Tibial nerve (tissue), 4 donors: ENCODE measurements around the gene SELENON. TPM values are rescaled to one million over a fixed set of nuclear protein-coding genes. Genes with fewer than 3 reads are reported as not detected.

Experiments
- DNase-seq, 2 donors: peaks; one replicate each; pipeline ENCODE4 v3.0.0-alpha.2; 2019; ENCODE audit warnings: low spot score in 2 of 2
- H3K27ac ChIP-seq, 4 donors: fragments of 200-600 bp; sonication (generic) in 3 of 4; one replicate each; pipeline ENCODE4 v1.5.1; 2017 to 2019; ENCODE audit warnings: mild to moderate bottlenecking in 1 of 4
- H3K27me3 ChIP-seq, 2 donors: fragments of 200-600 bp; sonication (generic) in 1 of 2; one replicate each; pipeline versions ENCODE4 v1.5.1 to v1.6.0; 2017 to 2019
- H3K36me3 ChIP-seq, 3 donors: fragments of 200-600 bp; sonication (generic); one replicate each; pipeline ENCODE4 v1.5.1; 2018 to 2019
- H3K4me1 ChIP-seq, 4 donors: fragments of 200-600 bp; sonication (generic) in 3 of 4; one replicate each; pipeline ENCODE4 v1.5.1; 2017 to 2019
- H3K4me3 ChIP-seq, 4 donors: fragments of 200-600 bp; sonication (generic) in 3 of 4; one replicate each; pipeline ENCODE4 v1.5.1; 2017 to 2019; ENCODE audit warnings: mild to moderate bottlenecking in 1 of 4, moderate library complexity in 1 of 4
- H3K9me3 ChIP-seq, 4 donors: fragments of 200-600 bp; sonication (generic) in 3 of 4; one replicate each; pipeline ENCODE4 v1.5.1; 2017 to 2019
- CTCF ChIP-seq, 5 experiments: fragments of 200-600 bp in 3 of 5; fragments of 450-650 bp in 2 of 5; sonication (generic) in 3 of 5; IDR thresholded peaks; one replicate each; pipeline ENCODE4 v1.5.1; 2016 to 2019; ENCODE audit warnings: antibody characterized with exemption in 5 of 5, mild to moderate bottlenecking in 3 of 5, moderate library complexity in 2 of 5
- EP300 ChIP-seq, 2 donors: sonication (generic); formaldehyde crosslinking; IDR thresholded peaks; one replicate each; pipeline ENCODE4 v1.6.1; 2017; ENCODE audit warnings: antibody characterized with exemption in 2 of 2, mild to moderate bottlenecking in 1 of 2
- POLR2A ChIP-seq, 2 donors: fragments of 450-650 bp; IDR thresholded peaks; one replicate each; pipeline ENCODE4 v1.6.1; 2017; ENCODE audit warnings: antibody characterized with exemption in 2 of 2, mild to moderate bottlenecking in 2 of 2, moderate library complexity in 2 of 2
- whole genome bisulfite sequencing, 2 donors: methylation state at CpG; one replicate each; pipeline ENCODE4 v1.1.5; 2018; 5-methylcytosine and 5-hydroxymethylcytosine counted together
- total RNA-seq, 4 donors: library from RNA; depleted of rRNA; stranded (reverse); fragments of >200 nt; gene quantifications; one replicate each; pipeline ENCODE4 v1.1.0, GENCODE V29; 2016

The SELENON gene
- total RNA-seq, 4 donors from 2014 or later = 17.6 to 54.0 (median 36.8) TPM

GRCh38 chr1:25785333-25786067 is 14.5 kb upstream of the SELENON start:
- Histone ChIP-seq H3K4me3 (no peak overlapping the region), H3K36me3 (peaks cover 0 to 24% (median 0%) of the 10 kb centered on the region in 3 donors), H3K9me3 (no peaks in the 10 kb centered on the region), H3K4me1 (peaks cover 0 to 37% (median 0%) of the 10 kb centered on the region in 4 donors), H3K27ac (no peak overlapping the region), H3K27me3 (no peaks in the 10 kb centered on the region)
- DNase-seq = no peak
- TF ChIP-seq POLR2A (IDR thresholded peaks at IDR 0.05) = no peak
- TF ChIP-seq EP300 (IDR thresholded peaks at IDR 0.05) = no peak
- no peak for TF ChIP-seq CTCF (IDR thresholded peaks at IDR 0.05)
- 77 to 84% methylated on average over 10 of the region's 10 CpGs for WGBS, 2 donors

GRCh38 chr1:25786887-25787759 is 12.9 kb upstream of the SELENON start:
- WGBS, 2 donors = 66 to 72% methylated on average over 11 of the region's 11 CpGs
- TF ChIP-seq CTCF (IDR thresholded peaks at IDR 0.05) (no peak), EP300 (IDR thresholded peaks at IDR 0.05) (no peak), POLR2A (IDR thresholded peaks at IDR 0.05) (no peak)
- Histone ChIP-seq H3K4me1 (peaks cover 0 to 27% (median 0%) of the 10 kb centered on the region in 4 donors), H3K9me3 (no peaks in the 10 kb centered on the region), H3K27me3 (no peaks in the 10 kb centered on the region), H3K4me3 (no peak overlapping the region), H3K27ac (no peak overlapping the region), H3K36me3 (peaks cover 0 to 24% (median 0%) of the 10 kb centered on the region in 3 donors)
- no peak for DNase-seq

- no peak overlapping the region for H3K27ac ChIP-seq
- no peaks in the 10 kb centered on the region for H3K9me3 ChIP-seq
- DNase-seq = no peak
- WGBS, 2 donors = 77 to 90% methylated on average over 5 of the region's 5 CpGs
- H3K4me1 ChIP-seq = peaks cover 0 to 27% (median 0%) of the 10 kb centered on the region in 4 donors
- H3K27me3 ChIP-seq = no peaks in the 10 kb centered on the region
- peaks cover 0 to 24% (median 0%) of the 10 kb centered on the region in 3 donors for H3K36me3 ChIP-seq
- no peak for TF ChIP-seq EP300 (IDR thresholded peaks at IDR 0.05)
- no peak for TF ChIP-seq POLR2A (IDR thresholded peaks at IDR 0.05)
- no peak for TF ChIP-seq CTCF (IDR thresholded peaks at IDR 0.05)
- no peak overlapping the region for H3K4me3 ChIP-seq
Observed at GRCh38 chr1:25787760-25788166, 12.2 kb upstream of the SELENON start.

- DNase-seq = no peak
- peaks cover 0 to 12% (median 0%) of the 10 kb centered on the region in 3 donors for H3K36me3 ChIP-seq
- H3K27me3 ChIP-seq = no peaks in the 10 kb centered on the region
- no peak overlapping the region for H3K4me3 ChIP-seq
- H3K9me3 ChIP-seq = no peaks in the 10 kb centered on the region
- TF ChIP-seq CTCF (IDR thresholded peaks at IDR 0.05) = no peak
- no peak for TF ChIP-seq POLR2A (IDR thresholded peaks at IDR 0.05)
- no peak for TF ChIP-seq EP300 (IDR thresholded peaks at IDR 0.05)
- no peak overlapping the region for H3K27ac ChIP-seq
- WGBS, 2 donors = 85 to 86% methylated on average over 6 of the region's 6 CpGs
- H3K4me1 ChIP-seq = peaks cover 0 to 18% (median 0%) of the 10 kb centered on the region in 4 donors
Observed at GRCh38 chr1:25790472-25790871, 9.5 kb upstream of the SELENON start.

- H3K27ac ChIP-seq = no peak overlapping the region
- no peaks in the 10 kb centered on the region for H3K9me3 ChIP-seq
- peaks cover 0 to 10% (median 0%) of the 10 kb centered on the region in 3 donors for H3K36me3 ChIP-seq
- H3K27me3 ChIP-seq = no peaks in the 10 kb centered on the region
- no peak overlapping the region for H3K4me3 ChIP-seq
- DNase-seq = no peak
- TF ChIP-seq POLR2A (IDR thresholded peaks at IDR 0.05) (no peak), EP300 (IDR thresholded peaks at IDR 0.05) (no peak), CTCF (IDR thresholded peaks at IDR 0.05) (no peak)
- peaks cover 0 to 9% (median 2%) of the 10 kb centered on the region in 4 donors for H3K4me1 ChIP-seq
- WGBS, 2 donors = 65% methylated on average over 4 of the region's 4 CpGs
Observed at GRCh38 chr1:25792115-25792514, 7.9 kb upstream of the SELENON start.
